22Rv1 (cell line): ENCODE results near the gene GTF2F2.

Experiments used
- ZFX ChIP-seq: fragments of 450-650 bp; IDR thresholded peaks from 2 replicates; pipeline ENCODE4 v1.6.1; 2017; ENCODE audit warnings: antibody characterized with exemption, borderline replicate concordance
- TF ChIP-seq, protein P1 (sequence below): fragments of 450-650 bp; IDR thresholded peaks from 2 replicates; pipeline ENCODE4 v1.5.1; 2017; ENCODE audit warnings: mild to moderate bottlenecking

- TF ChIP-seq, protein P1, sequence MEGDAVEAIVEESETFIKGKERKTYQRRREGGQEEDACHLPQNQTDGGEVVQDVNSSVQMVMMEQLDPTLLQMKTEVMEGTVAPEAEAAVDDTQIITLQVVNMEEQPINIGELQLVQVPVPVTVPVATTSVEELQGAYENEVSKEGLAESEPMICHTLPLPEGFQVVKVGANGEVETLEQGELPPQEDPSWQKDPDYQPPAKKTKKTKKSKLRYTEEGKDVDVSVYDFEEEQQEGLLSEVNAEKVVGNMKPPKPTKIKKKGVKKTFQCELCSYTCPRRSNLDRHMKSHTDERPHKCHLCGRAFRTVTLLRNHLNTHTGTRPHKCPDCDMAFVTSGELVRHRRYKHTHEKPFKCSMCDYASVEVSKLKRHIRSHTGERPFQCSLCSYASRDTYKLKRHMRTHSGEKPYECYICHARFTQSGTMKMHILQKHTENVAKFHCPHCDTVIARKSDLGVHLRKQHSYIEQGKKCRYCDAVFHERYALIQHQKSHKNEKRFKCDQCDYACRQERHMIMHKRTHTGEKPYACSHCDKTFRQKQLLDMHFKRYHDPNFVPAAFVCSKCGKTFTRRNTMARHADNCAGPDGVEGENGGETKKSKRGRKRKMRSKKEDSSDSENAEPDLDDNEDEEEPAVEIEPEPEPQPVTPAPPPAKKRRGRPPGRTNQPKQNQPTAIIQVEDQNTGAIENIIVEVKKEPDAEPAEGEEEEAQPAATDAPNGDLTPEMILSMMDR, result no peak
- no peak for TF ChIP-seq ZFX
Measured at GRCh38 chr13:45103449-45103848, 16.9 kb upstream of the GTF2F2 start.
